A673 (cell line): ENCODE results near the gene RPL15.

ENCODE experiments used
- EZH2 ChIP-seq: fragments of 200-600 bp; sonication (generic); IDR thresholded peaks from 2 replicates; pipeline ENCODE4 v1.6.1; 2017; ENCODE audit warnings: borderline replicate concordance, low read depth, mild to moderate bottlenecking, mixed read lengths, antibody characterized with exemption, low read length; ENCODE audit not compliant: poor library complexity, severe bottlenecking
- TF ChIP-seq, protein P1 (sequence below): fragments of 300-800, 200-600 bp; sonication (generic); conservative IDR thresholded peaks from 2 replicates; pipeline ENCODE4 v1.5.1; 2017; ENCODE audit warnings: low read depth, mild to moderate bottlenecking, antibody characterized with exemption, low read length, moderate library complexity, mixed read lengths

DNA sequence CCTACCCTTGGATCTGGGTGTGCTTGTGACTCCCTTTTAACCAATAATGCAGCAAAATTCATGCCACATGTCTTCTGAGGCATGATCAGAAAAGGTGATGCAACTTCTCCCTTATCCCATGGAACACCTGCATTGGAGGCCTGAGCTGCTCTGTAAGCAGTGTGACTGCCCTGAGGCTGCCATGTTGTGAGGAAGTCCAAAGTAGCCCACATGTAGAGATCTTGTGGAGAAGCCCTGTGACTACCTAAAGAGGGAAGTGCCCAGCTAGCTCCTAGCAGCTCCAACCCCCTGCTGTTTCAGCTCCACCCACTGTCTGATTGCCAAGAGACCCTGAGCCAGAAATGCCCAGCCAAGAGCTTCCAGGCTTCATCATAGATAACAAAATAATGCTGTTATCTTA lies 21.8 kb downstream of the RPL15 start:
- no peak for TF ChIP-seq EZH2
- TF ChIP-seq, protein P1, sequence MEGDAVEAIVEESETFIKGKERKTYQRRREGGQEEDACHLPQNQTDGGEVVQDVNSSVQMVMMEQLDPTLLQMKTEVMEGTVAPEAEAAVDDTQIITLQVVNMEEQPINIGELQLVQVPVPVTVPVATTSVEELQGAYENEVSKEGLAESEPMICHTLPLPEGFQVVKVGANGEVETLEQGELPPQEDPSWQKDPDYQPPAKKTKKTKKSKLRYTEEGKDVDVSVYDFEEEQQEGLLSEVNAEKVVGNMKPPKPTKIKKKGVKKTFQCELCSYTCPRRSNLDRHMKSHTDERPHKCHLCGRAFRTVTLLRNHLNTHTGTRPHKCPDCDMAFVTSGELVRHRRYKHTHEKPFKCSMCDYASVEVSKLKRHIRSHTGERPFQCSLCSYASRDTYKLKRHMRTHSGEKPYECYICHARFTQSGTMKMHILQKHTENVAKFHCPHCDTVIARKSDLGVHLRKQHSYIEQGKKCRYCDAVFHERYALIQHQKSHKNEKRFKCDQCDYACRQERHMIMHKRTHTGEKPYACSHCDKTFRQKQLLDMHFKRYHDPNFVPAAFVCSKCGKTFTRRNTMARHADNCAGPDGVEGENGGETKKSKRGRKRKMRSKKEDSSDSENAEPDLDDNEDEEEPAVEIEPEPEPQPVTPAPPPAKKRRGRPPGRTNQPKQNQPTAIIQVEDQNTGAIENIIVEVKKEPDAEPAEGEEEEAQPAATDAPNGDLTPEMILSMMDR = no peak
